WI38 (cell line): ENCODE data around the gene RERE.

Experiments
- H3K4me3 ChIP-seq: 2 replicates; pipeline ENCODE4 v1.5.1; 2011; ENCODE audit warnings: low read depth, mild to moderate bottlenecking, control low read depth, low read length
- TF ChIP-seq, protein P1 (sequence below): IDR thresholded peaks from 2 replicates; pipeline ENCODE4 v1.5.1; 2012; ENCODE audit warnings: low read depth, mild to moderate bottlenecking, control low read depth, low read length

Gene RERE

GRCh38 chr1:8407652-8408051, 409.8 kb downstream of the RERE start:
- TF ChIP-seq, protein P1, sequence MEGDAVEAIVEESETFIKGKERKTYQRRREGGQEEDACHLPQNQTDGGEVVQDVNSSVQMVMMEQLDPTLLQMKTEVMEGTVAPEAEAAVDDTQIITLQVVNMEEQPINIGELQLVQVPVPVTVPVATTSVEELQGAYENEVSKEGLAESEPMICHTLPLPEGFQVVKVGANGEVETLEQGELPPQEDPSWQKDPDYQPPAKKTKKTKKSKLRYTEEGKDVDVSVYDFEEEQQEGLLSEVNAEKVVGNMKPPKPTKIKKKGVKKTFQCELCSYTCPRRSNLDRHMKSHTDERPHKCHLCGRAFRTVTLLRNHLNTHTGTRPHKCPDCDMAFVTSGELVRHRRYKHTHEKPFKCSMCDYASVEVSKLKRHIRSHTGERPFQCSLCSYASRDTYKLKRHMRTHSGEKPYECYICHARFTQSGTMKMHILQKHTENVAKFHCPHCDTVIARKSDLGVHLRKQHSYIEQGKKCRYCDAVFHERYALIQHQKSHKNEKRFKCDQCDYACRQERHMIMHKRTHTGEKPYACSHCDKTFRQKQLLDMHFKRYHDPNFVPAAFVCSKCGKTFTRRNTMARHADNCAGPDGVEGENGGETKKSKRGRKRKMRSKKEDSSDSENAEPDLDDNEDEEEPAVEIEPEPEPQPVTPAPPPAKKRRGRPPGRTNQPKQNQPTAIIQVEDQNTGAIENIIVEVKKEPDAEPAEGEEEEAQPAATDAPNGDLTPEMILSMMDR, result no peak

DNA sequence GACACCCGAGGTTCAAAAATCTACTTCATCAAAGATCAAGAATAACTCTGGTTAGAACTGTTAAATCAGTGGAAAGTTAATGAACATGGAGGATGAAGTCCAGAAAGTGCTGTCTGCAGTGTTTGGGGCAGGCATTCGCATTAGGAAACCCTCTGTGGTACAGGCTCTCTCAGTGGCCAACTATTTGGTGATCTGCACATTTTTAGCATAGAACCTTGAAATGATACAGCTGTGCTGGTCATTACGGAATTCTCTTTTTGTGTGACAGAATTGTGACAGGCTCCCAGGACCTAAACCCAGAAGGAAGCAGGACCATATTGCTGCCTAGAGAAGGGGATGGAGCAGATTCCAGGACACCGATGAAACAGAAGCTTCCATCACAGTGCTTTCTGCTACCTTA, 410.5 kb downstream of the RERE start:
- TF ChIP-seq, protein P1, result no peak
- H3K4me3 ChIP-seq, result no peak overlapping the region

More at GRCh38 chr1:8407652-8408051, 409.8 kb downstream of the RERE start:
- peak overlapping the region; percentile 11; the same call in 1 of the 2 replicates for H3K4me3 ChIP-seq

- TF ChIP-seq, protein P1, result no peak
- no peak overlapping the region for H3K4me3 ChIP-seq
These were observed 411.4 kb downstream of the RERE start for GRCh38 chr1:8406011-8406410.

DNA sequence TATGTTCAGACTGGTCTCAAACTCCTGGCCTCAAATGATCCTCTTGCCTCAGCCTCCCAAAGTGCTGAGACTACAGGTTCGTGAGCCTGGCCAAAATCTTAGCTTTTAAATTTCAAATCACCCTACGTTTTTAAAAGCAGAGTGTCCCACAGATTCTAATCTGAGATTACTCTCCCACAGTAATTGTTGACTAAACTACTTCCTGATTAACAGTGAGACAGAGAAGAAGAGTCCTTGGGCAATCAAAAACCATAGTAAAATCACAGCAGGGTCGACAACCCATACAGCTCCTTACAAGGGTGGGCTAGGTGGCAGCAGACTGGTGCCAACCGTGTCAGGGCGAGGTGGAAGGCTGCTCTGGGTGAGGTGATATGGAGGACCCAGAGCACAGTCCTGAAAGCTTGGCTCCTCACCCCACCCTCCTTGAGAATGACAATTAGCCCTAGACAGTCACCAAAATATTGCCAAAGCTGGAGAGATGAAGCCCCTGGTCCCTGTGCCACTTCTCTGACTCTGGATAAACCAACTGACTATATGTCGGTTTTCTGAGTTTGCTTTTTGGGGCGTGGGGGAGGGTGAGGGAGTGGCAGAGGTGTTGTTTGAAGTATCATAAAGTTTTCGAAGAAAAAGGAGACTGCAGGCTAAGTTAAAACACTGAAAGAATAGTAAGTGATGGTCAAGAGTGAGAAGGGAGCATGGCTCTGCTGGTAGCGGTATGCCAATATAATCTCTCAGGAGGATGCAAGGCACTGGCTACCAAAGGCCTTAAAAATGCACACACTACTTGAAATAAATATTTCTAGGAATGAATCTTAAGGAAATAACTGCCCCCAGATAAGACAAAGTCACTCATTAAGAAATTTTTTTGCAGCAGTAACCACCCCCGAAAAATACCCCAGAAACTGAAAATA, 412.7 kb downstream of the RERE start:
- H3K4me3 ChIP-seq, result no peak overlapping the region
- TF ChIP-seq, protein P1, result no peak

DNA sequence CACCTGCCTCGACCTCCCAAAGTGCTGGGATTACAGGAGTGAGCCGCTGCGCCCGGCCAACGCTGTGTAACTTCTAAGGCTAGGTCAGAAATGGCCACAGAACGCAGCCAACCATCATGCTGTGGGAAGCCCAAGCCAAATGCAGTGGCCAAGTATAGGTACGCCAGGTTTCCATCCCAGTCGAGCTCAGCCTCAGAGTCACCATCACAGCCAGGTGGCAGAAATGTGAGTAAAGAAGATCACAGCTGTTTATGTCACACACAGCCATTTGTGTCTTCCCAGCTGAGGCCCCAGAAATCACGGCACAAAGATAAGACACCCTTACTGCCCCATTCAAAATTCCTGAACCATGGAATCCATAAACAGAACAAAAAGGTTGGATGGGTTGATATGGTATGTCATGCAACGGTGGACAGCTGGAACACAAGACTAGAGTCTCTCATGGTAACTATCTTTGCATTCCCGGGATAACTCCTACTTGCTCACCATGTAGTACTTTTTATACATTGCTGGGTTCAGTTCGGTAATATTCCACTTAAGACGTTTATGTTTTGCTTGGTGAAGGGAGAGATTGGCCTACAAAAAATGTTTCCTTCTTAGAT, 415.2 kb downstream of the RERE start:
- H3K4me3 ChIP-seq, result no peak overlapping the region
- TF ChIP-seq, protein P1, result no peak

- no peak overlapping the region for H3K4me3 ChIP-seq
- TF ChIP-seq, protein P1, result no peak
These were observed 418.8 kb downstream of the RERE start for GRCh38 chr1:8398677-8399076.

GRCh38 chr1:8398086-8398485, 419.4 kb downstream of the RERE start:
- TF ChIP-seq, protein P1, result no peak

More at GRCh38 chr1:8398086-8398485, 419.4 kb downstream of the RERE start:
- no peak overlapping the region for H3K4me3 ChIP-seq
